GM23338 (cell line): Measurements from ENCODE around the gene CABP2.

Source experiments
- CREB1 ChIP-seq: fragments of 250-450 bp; sonication (Bioruptor Pico); IDR thresholded peaks from 2 replicates; pipeline ENCODE4 v1.5.0; 2020; ENCODE audit warnings: low read depth, mild to moderate bottlenecking, moderate library complexity
- CTCF ChIP-seq, 2 experiments: fragments of 200-600 bp in 1 of 2; sonication (generic) in 1 of 2; conservative IDR thresholded peaks; 2 replicates each; pipeline versions ENCODE4 v1.5.1 to v1.6.1; 2016 to 2017; ENCODE audit warnings: antibody characterized with exemption in 2 of 2, low read depth in 2 of 2, mild to moderate bottlenecking in 2 of 2, moderate library complexity in 1 of 2
- ETS1 ChIP-seq: IDR thresholded peaks from 2 replicates; pipeline ENCODE4 v1.6.1; 2016; ENCODE audit warnings: antibody characterized with exemption
- EZH2 ChIP-seq: fragments of 200-600 bp; sonication (generic); IDR thresholded peaks from one replicate; pipeline ENCODE4 v1.8.0; 2017; ENCODE audit warnings: antibody characterized with exemption, mild to moderate bottlenecking, low read depth; ENCODE audit not compliant: unreplicated experiment
- EZH2phosphoT487 ChIP-seq: fragments of 200-600 bp; sonication (generic); IDR thresholded peaks from one replicate; pipeline ENCODE4 v1.8.1; 2018; ENCODE audit warnings: antibody characterized with exemption; ENCODE audit not compliant: unreplicated experiment
- JUNB ChIP-seq: IDR thresholded peaks from one replicate; pipeline ENCODE4 v1.6.1; 2016; ENCODE audit warnings: antibody characterized with exemption; ENCODE audit not compliant: unreplicated experiment
- NANOG ChIP-seq: IDR thresholded peaks from 2 replicates; pipeline ENCODE4 v1.6.1; 2016; ENCODE audit warnings: antibody characterized with exemption, borderline replicate concordance
- POLR2AphosphoS5 ChIP-seq: IDR thresholded peaks from 2 replicates; pipeline ENCODE4 v1.6.1; 2016; ENCODE audit warnings: antibody characterized with exemption, low read depth
- STAT1 ChIP-seq: IDR thresholded peaks from one replicate; pipeline ENCODE4 v1.6.1; 2016; ENCODE audit warnings: antibody characterized with exemption; ENCODE audit not compliant: unreplicated experiment
- ZNF114 ChIP-seq: fragments of 250-450 bp; sonication (Bioruptor Pico); IDR thresholded peaks from 2 replicates; pipeline ENCODE4 v1.5.0; 2020; ENCODE audit warnings: mild to moderate bottlenecking, moderate library complexity
- ZNF331 ChIP-seq: fragments of 250-450 bp; sonication (Bioruptor Pico); IDR thresholded peaks from 2 replicates; pipeline ENCODE4 v1.5.0; 2020; ENCODE audit warnings: low read depth, mild to moderate bottlenecking, moderate library complexity
- ZNF462 ChIP-seq: fragments of 250-450 bp; sonication (Bioruptor Pico); IDR thresholded peaks from 2 replicates; pipeline ENCODE4 v1.5.0; 2020; ENCODE audit warnings: mild to moderate bottlenecking, moderate library complexity
- TF ChIP-seq, protein P1 (sequence below): IDR thresholded peaks from one replicate; pipeline ENCODE4 v1.6.1; 2018; ENCODE audit warnings: antibody characterized with exemption; ENCODE audit not compliant: unreplicated experiment

GRCh38 chr11:67505605-67506396 is 17.4 kb downstream of the CABP2 start:
- TF ChIP-seq CTCF (conservative IDR thresholded peaks at IDR 0.05; ENCODE audit: low read depth in 2 of 2): peak; percentile 87 to 97
- no peak for TF ChIP-seq ETS1
- no peak for TF ChIP-seq EZH2
- 0 out of 2 replicates have a peak, but pooled peaks have one; percentile 6 for TF ChIP-seq POLR2AphosphoS5
- TF ChIP-seq, protein P1, sequence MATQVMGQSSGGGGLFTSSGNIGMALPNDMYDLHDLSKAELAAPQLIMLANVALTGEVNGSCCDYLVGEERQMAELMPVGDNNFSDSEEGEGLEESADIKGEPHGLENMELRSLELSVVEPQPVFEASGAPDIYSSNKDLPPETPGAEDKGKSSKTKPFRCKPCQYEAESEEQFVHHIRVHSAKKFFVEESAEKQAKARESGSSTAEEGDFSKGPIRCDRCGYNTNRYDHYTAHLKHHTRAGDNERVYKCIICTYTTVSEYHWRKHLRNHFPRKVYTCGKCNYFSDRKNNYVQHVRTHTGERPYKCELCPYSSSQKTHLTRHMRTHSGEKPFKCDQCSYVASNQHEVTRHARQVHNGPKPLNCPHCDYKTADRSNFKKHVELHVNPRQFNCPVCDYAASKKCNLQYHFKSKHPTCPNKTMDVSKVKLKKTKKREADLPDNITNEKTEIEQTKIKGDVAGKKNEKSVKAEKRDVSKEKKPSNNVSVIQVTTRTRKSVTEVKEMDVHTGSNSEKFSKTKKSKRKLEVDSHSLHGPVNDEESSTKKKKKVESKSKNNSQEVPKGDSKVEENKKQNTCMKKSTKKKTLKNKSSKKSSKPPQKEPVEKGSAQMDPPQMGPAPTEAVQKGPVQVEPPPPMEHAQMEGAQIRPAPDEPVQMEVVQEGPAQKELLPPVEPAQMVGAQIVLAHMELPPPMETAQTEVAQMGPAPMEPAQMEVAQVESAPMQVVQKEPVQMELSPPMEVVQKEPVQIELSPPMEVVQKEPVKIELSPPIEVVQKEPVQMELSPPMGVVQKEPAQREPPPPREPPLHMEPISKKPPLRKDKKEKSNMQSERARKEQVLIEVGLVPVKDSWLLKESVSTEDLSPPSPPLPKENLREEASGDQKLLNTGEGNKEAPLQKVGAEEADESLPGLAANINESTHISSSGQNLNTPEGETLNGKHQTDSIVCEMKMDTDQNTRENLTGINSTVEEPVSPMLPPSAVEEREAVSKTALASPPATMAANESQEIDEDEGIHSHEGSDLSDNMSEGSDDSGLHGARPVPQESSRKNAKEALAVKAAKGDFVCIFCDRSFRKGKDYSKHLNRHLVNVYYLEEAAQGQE: no peak
- no peak for TF ChIP-seq EZH2phosphoT487
- no peak for TF ChIP-seq CREB1 (CRISPR knock-in tag)
- no peak for TF ChIP-seq JUNB
- no peak for TF ChIP-seq ZNF331 (CRISPR knock-in tag)
- TF ChIP-seq NANOG: no peak
- no peak for TF ChIP-seq STAT1
- no peak for TF ChIP-seq ZNF462 (CRISPR knock-in tag)
- no peak for TF ChIP-seq ZNF114 (CRISPR knock-in tag)
